Parathyroid adenoma (tissue), 2 donors: ENCODE data around the gene ADCY3.

ENCODE experiments used
- H2AFZ ChIP-seq: fragments of 300-600 bp; sonication (generic); one replicate; pipeline ENCODE4 v1.7.0; 2017; ENCODE audit warnings: antibody characterized with exemption, mild to moderate bottlenecking
- H3K27ac ChIP-seq: fragments of 300-600 bp; sonication (generic); one replicate; pipeline ENCODE4 v1.7.0; 2017
- H3K27me3 ChIP-seq: fragments of 300-600 bp; sonication (generic); one replicate; pipeline ENCODE4 v1.7.0; 2017; ENCODE audit warnings: low read length; ENCODE audit not compliant: control insufficient read depth, insufficient read depth
- H3K36me3 ChIP-seq: fragments of 300-600 bp; sonication (generic); one replicate; pipeline ENCODE4 v1.7.0; 2017; ENCODE audit warnings: low read length; ENCODE audit not compliant: control insufficient read depth, insufficient read depth
- H3K4me1 ChIP-seq: fragments of 300-600 bp; sonication (generic); one replicate; pipeline ENCODE4 v1.7.0; 2017; ENCODE audit warnings: control low read depth
- H3K4me2 ChIP-seq: fragments of 300-600 bp; sonication (generic); one replicate; pipeline ENCODE4 v1.7.0; 2017; ENCODE audit warnings: low read length
- H3K4me3 ChIP-seq: fragments of 300-600 bp; sonication (generic); one replicate; pipeline ENCODE4 v1.7.0; 2017; ENCODE audit warnings: low read depth, low read length
- H3K79me2 ChIP-seq: fragments of 300-600 bp; sonication (generic); one replicate; pipeline ENCODE4 v1.7.0; 2017; ENCODE audit warnings: control low read depth
- H3K9ac ChIP-seq: fragments of 300-600 bp; sonication (generic); one replicate; pipeline ENCODE4 v1.7.0; 2017; ENCODE audit warnings: mild to moderate bottlenecking
- H3K9me3 ChIP-seq: fragments of 300-600 bp; sonication (generic); one replicate; pipeline ENCODE4 v1.7.0; 2017; ENCODE audit warnings: low read length; ENCODE audit not compliant: control insufficient read depth
- TF ChIP-seq, protein P1 (sequence below): fragments of 300-600 bp; sonication (generic); IDR thresholded peaks from one replicate; pipeline ENCODE4 v1.7.0; 2017; ENCODE audit warnings: antibody characterized with exemption, mild to moderate bottlenecking
- donor health status: primary hyperparathyroidism.

The ADCY3 gene

DNA sequence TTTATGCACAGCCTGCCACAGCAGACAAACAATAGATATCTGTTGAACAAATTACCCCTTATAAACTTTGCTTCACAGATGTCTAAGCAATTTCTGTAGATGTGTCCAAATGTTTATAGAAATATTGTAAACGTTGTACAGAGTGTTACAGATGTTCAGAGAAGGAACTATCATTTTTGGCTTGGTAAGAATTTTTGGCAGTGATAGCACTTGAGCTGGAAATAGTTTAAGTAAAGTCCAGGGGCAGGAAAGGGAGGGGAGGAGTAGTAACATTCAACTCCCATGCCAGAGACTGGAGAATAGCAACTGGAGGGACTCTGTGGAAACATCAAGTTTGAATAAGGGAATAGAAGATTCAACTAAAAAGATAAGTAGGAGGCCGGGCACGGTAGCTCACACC is 131.2 kb downstream of the ADCY3 start:
- no peak overlapping the region for H2AFZ ChIP-seq
- no peaks in the 10 kb centered on the region for H3K36me3 ChIP-seq
- H3K4me1 ChIP-seq = peaks cover 7% of the 10 kb centered on the region
- no peaks in the 10 kb centered on the region for H3K79me2 ChIP-seq
- H3K27ac ChIP-seq = no peak overlapping the region
- no peaks in the 10 kb centered on the region for H3K27me3 ChIP-seq
- no peaks in the 10 kb centered on the region for H3K9me3 ChIP-seq
- H3K4me2 ChIP-seq = no peak overlapping the region
- TF ChIP-seq, protein P1, sequence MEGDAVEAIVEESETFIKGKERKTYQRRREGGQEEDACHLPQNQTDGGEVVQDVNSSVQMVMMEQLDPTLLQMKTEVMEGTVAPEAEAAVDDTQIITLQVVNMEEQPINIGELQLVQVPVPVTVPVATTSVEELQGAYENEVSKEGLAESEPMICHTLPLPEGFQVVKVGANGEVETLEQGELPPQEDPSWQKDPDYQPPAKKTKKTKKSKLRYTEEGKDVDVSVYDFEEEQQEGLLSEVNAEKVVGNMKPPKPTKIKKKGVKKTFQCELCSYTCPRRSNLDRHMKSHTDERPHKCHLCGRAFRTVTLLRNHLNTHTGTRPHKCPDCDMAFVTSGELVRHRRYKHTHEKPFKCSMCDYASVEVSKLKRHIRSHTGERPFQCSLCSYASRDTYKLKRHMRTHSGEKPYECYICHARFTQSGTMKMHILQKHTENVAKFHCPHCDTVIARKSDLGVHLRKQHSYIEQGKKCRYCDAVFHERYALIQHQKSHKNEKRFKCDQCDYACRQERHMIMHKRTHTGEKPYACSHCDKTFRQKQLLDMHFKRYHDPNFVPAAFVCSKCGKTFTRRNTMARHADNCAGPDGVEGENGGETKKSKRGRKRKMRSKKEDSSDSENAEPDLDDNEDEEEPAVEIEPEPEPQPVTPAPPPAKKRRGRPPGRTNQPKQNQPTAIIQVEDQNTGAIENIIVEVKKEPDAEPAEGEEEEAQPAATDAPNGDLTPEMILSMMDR = no peak
- H3K4me3 ChIP-seq = no peak overlapping the region
- H3K9ac ChIP-seq = no peak overlapping the region

DNA sequence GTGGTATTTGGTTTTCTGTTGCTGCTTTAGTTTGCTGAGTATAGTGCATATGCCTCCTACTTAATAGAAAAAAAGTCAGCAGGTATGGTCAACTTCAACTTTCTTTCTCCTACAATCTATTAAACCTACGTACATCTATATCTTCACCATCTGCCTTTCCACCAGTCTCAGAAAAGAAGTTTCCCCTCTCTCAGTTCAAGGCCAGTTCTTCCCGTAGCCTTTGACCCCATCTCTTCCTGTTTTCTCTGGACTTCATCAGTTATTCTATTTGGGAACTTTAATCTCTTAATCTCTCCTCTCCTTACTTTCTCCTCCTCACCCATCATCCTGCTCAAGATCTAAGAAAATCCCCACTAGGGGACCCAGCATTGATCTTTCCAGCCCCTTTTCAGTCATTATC is 132.5 kb downstream of the ADCY3 start:
- Histone ChIP-seq H2AFZ (no peak overlapping the region), H3K4me1 (peaks cover 7% of the 10 kb centered on the region), H3K4me2 (no peak overlapping the region), H3K36me3 (no peaks in the 10 kb centered on the region), H3K9me3 (no peaks in the 10 kb centered on the region), H3K27me3 (no peaks in the 10 kb centered on the region), H3K4me3 (no peak overlapping the region), H3K9ac (no peak overlapping the region), H3K27ac (no peak overlapping the region), H3K79me2 (no peaks in the 10 kb centered on the region)
- TF ChIP-seq, protein P1 = no peak

DNA sequence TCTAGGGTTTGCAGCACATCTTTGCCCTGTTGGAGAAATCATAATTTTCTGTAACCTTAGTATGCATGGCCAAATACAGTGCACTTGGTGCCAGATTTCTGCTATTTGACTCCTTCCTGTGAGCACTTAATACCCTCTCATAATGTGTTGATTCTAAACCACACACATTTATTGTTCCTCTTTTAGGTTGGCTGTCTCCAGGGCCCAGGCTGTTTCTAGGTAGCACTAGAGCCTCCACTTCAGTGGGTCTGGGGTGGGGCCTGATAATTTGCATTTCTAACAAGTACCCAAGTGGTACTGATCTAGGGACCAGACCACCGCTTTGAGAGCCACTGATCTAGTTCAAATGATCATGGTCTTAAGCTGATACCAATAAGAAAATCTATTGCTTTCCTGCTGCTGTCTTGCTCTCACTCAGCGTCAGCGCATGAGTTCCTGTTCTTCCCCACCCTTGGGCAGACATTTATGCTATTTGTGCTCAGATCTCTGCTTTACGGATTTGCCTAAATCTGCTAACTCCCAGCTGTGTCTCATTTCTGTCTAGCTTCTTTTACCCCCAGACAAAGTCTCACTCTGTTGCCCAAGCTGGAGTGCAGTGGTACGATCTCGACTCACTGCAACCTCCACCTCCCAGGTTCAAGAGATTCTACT is 134.2 kb downstream of the ADCY3 start:
- Histone ChIP-seq H3K9ac (no peak overlapping the region), H3K27ac (no peak overlapping the region), H3K4me1 (no peaks in the 10 kb centered on the region), H2AFZ (no peak overlapping the region), H3K4me2 (no peak overlapping the region), H3K79me2 (no peaks in the 10 kb centered on the region), H3K9me3 (no peaks in the 10 kb centered on the region), H3K27me3 (no peaks in the 10 kb centered on the region), H3K36me3 (no peaks in the 10 kb centered on the region), H3K4me3 (no peak overlapping the region)
- TF ChIP-seq, protein P1 = no peak

DNA sequence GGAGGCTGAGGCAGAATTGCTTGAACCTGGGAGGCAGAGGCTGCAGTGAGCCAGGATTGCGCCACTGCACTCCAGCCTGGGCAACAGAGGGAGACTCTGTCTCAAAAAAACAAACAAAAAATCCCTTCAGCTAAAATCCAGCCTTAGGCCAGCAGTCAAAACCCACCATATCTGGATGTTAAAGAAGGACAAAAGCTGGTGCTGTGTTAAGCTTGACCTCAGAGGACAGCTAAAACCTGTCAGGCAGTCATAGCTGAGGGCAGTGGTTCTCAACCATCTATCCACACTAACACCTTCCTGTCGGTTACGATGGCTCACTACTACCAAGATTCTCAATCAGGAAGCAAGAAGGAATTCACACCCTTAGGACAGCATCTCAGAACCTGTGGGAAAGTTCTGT is 136.4 kb downstream of the ADCY3 start:
- no peaks in the 10 kb centered on the region for H3K9me3 ChIP-seq
- H3K4me2 ChIP-seq = no peak overlapping the region
- no peaks in the 10 kb centered on the region for H3K4me1 ChIP-seq
- H3K79me2 ChIP-seq = no peaks in the 10 kb centered on the region
- no peaks in the 10 kb centered on the region for H3K36me3 ChIP-seq
- no peak overlapping the region for H2AFZ ChIP-seq
- no peaks in the 10 kb centered on the region for H3K27me3 ChIP-seq
- no peak overlapping the region for H3K27ac ChIP-seq
- TF ChIP-seq, protein P1 = no peak
- H3K9ac ChIP-seq = no peak overlapping the region
- H3K4me3 ChIP-seq = no peak overlapping the region

- no peak overlapping the region for H3K4me3 ChIP-seq
- no peaks in the 10 kb centered on the region for H3K36me3 ChIP-seq
- H2AFZ ChIP-seq = no peak overlapping the region
- TF ChIP-seq, protein P1 = no peak
- H3K4me2 ChIP-seq = no peak overlapping the region
- H3K79me2 ChIP-seq = no peaks in the 10 kb centered on the region
- no peaks in the 10 kb centered on the region for H3K4me1 ChIP-seq
- no peak overlapping the region for H3K27ac ChIP-seq
- no peak overlapping the region for H3K9ac ChIP-seq
- no peaks in the 10 kb centered on the region for H3K9me3 ChIP-seq
- H3K27me3 ChIP-seq = no peaks in the 10 kb centered on the region
These were observed 140.9 kb downstream of the ADCY3 start for GRCh38 chr2:24779116-24779515.
